Sciatic nerve (tissue), 2 donors: ENCODE data around the gene CDH16. TPM values are rescaled to one million over a fixed set of nuclear protein-coding genes. Genes with fewer than 3 reads are reported as not detected.
"Not testable (repeated sequence)": the region's sequence is repeated elsewhere in the genome, so short reads cannot be mapped to it uniquely, and the experiment has no call there.

Experiments used
- ATAC-seq: fragments of 200-7000 bp; cut with Tn5 transposase; one replicate; pipeline ENCODE4 v1.9.1; 2020; ENCODE audit warnings: mild to moderate bottlenecking, moderate library complexity
- DNase-seq: peaks from one replicate; pipeline ENCODE4 v3.0.0-alpha.2; 2020; ENCODE audit warnings: low spot score
- intact Hi-C: fragments of 100-400 bp; cut with DNase I; formaldehyde crosslinking; loops from one replicate; pipeline ENCODE4 v1.14.2; 2022
- total RNA-seq: library from RNA; stranded (reverse); fragmentation: NEBNext Ultra II Directional; extraction: Animal tissue kit (Norgen Biotek cat#: 25700); gene quantifications from one replicate; pipeline ENCODE4 v1.2.1, GENCODE V29; 2021
- donor health status: DM: no; HTN: no; CAD: no.
- donor health status: DM: no; HTN: no; CAD: no.

The CDH16 gene
- total RNA-seq, 1 donor from 2014 or later = not detected

- DNase-seq (no peak), ATAC-seq (no peak)
- intact Hi-C loops = no loop called here
Observed at GRCh38 chr16:66886914-66887313, 31.8 kb downstream of the CDH16 start.

GRCh38 chr16:66886321-66886720 lies 32.4 kb downstream of the CDH16 start:
- DNase-seq = no peak
- intact Hi-C loops = no loop called here
- no peak for ATAC-seq

DNA sequence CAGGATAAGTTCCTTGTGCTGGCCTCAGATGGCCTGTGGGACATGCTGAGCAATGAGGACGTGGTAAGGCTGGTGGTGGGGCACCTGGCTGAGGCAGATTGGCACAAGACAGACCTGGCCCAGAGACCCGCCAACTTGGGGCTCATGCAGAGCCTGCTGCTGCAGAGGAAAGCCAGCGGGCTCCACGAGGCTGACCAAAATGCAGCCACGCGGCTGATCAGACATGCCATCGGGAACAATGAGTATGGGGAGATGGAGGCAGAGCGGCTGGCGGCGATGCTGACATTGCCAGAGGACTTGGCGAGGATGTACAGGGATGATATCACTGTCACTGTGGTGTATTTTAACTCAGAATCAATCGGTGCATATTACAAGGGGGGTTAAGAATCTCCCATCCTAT lies 33.2 kb downstream of the CDH16 start:
- intact Hi-C loops = no loop called here
- no peak for DNase-seq
- no peak for ATAC-seq

GRCh38 chr16:66882702-66883101 lies 36.0 kb downstream of the CDH16 start:
- DNase-seq = no peak
- intact Hi-C loops = no loop called here
- ATAC-seq = no peak

DNA sequence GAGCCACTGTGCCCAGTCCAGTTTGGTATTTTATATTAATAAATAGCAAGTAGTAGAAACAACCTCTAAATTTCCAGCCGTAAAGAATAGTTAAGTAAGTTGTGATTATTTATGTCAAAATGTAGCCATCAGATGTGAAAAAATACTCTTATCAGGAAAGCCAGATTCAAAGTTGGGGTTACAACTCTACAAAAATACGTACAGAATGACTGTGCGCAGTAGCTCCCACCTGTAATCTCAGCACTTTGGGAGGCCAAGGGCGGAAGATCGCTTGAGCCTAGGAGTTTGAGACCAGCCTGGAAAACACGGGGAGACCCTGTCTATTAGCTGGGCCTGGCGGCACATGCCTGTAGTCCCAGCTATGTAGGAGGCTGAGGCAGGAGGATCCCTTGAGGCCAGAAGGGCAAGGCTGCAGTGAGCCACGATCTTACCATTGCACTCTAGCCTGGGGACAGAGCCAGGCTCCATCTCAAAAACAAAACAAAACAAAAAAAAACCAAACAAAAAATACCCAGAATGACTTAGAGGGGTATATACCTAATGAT lies 36.6 kb downstream of the CDH16 start:
- ATAC-seq (no peak), DNase-seq (no peak)
- intact Hi-C loops = no loop called here

GRCh38 chr16:66881560-66881959 lies 37.1 kb downstream of the CDH16 start:
- no peak for ATAC-seq
- no peak for DNase-seq
- intact Hi-C loops = no loop called here

DNA sequence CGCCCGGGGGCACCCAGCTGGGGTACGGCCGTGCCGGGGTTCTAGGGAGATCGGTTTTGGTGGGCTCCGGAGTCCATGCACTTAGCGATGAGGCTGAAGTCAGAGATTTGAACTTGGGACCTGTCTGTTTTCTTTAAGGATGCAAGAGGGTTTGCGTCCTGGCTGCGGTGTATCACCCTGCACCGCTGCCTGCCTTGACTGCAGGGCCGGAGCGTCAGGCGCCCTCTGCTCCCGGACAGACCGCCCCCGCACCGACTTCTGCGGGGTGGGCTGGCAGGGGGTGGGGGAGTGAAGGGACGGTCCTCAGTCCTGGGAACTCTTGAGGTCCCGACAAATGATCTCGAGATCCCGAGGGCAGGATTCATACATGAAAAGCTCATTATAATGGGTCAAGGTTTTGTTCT lies 37.7 kb downstream of the CDH16 start:
- DNase-seq (no peak), ATAC-seq (peak; percentile 19)
- intact Hi-C loops = no loop called here

GRCh38 chr16:66880288-66881013 lies 38.2 kb downstream of the CDH16 start, which contains the start of gene PDP2:
Gene PDP2, plus strand, starts transcription at chr16:66880515. Its CDS starts 3,770 bp downstream, at chr16:66884285.
- DNase-seq (peak; percentile 96), ATAC-seq (peak; percentile 98)
- intact Hi-C loops = no loop called here

DNA sequence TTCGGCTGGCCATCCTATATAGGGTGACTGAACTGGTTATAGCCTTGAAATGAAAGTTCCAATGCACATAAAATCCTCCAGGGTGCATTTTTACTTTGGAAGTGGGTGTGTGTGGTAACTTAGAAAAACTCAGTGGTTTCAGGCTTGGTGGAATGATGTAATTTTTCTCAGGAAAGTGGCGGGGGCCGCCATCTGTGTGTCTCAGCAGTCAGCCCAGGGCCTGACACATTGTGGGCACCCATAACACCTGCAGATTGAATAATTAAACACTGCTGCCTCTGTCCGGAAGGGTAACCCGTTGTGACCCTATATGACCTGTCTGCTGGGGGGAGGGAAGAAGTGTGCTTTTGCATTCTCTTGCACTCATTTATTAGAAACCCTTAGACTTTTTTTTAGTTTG lies 40.6 kb downstream of the CDH16 start:
- ATAC-seq = no peak
- intact Hi-C loops = no loop called here
- no peak for DNase-seq

GRCh38 chr16:66874079-66874775 lies 44.5 kb downstream of the CDH16 start:
- intact Hi-C loops = no loop called here
- DNase-seq = no peak
- ATAC-seq = no peak

DNA sequence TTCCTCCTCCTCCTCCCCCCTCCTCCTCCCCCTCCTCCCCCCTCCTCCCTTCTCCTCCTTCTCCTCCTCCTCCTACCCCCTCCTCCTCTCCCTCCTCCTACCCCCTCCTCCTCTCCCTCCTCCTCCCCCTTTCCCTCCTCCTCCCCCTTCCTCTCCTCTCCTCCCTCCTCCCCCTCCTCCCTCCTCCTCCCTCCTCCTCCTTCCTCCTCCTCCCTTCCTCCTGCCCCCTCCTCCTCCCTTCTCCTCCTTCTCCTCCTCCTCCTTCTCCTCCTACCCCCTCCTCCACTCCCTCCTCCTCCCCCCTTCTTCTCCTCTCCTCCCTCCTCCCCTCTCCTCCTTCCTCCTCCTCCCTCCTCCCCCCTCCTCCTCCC lies 45.0 kb downstream of the CDH16 start:
- ATAC-seq (no peak), DNase-seq (no peak)
- intact Hi-C loops = no loop called here

DNA sequence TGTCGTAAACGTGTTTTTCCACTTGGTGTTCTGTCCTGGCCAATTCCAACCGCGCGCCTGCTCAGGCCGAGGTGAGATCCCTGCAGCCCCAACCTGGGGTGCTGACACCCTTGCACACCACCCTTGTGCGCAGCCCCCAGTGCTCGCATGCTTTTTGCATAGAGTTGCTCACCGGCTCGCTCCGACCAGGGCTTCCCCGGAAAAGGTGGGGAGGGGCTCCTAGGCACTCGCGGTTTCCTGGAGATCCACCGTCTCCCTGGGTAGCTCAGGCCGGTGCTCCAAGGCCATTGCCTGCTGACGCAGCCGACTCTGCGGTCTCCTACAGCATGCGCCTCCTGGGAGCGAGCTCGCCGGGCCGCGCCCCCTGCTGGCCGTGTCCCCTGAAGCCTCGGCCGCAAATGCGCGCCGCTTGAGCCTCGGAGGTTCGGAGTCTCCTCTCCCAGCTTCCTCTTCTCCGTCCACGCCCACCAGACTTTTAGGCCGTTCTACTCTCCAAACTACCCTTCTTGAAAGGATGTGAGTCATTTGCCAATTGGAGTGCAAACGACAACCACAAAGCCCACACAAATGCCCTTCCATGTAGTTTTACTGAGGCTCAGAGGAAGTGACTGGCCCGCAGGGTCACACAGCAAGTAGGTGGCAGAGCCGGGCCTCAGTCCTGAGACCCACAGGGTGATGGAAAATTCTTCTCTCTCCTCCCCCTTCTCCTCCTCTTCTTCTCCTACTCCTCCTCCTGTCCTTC lies 45.6 kb downstream of the CDH16 start:
- ATAC-seq (peak; percentile 94), DNase-seq (peak; percentile 94)
- intact Hi-C loops = no loop called here

DNA sequence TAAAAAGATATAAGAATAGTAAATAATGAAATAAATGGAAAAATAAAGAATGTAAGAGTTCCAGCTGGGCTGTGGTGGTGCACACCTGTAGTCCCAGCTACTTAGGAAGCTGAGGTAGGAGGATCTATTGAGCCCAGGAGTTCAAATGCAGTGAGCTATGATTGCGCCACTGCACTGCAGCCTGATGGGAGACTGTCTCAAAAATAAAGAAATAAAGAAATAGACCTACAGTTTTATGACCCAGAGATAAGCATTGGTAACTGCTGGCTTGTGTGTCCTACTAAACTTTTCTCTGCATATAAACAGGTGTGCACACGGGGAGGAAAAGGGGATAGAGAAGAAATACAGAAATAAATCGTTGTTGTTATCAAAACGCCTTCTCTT lies 46.1 kb downstream of the CDH16 start:
- no peak for ATAC-seq
- DNase-seq = no peak
- intact Hi-C loops = no loop called here

DNA sequence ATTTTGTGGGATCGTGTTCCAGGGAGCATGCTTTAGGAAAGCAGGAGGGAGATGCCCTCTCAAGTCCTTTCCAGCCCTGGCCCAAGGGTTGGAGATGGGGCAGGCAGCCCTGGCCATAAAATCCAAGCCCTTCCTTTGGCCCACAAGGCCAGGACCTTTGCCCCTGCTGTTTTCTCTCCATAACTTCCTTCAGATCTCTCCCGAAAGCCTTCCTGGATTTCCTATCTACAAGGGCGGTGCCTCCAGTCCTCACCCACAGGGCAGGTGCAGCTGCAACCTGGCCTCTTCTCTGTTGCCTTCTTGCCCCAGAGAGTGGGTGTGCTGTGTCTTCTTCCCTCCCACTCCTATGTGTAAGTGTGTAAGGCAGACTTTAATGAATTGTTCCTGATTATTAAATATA lies 46.8 kb downstream of the CDH16 start:
- DNase-seq (no peak), ATAC-seq (no peak)
- intact Hi-C loops = no loop called here

DNA sequence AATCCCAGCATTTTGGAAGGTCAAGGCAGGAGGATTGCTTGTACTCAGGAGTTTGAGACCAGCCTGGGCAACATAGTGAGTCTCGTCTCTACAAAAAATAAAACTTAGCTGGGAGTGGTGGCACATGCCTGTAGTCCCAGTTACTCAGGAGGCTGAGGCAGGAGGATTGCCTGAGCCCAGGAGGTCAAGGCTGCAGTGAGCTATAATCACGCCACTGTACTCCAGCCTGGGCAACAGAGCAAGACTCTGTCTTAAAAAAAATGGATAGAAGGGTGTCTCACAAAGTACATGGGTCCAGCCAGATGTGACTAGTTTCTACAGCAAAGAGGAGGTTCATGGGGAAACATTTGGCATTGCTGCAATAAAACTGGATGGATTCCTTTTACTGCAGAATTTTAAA lies 47.3 kb downstream of the CDH16 start:
- DNase-seq, intact Hi-C loops, ATAC-seq: not testable (repeated sequence)

- intact Hi-C loops = loop anchor here (10.0 kb wide), 1 partner anchor 145 kb away; no protein-coding TSS in a partner anchor
- no peak for DNase-seq
- no peak for ATAC-seq
Observed at GRCh38 chr16:66869424-66869823, 49.3 kb downstream of the CDH16 start.

- ATAC-seq (no peak), DNase-seq (no peak)
- intact Hi-C loops = loop anchor here (10.0 kb wide), 1 partner anchor 139 kb away; no protein-coding TSS in a partner anchor
Observed at GRCh38 chr16:66863707-66864106, 55.0 kb downstream of the CDH16 start.

- intact Hi-C loops = loop anchor here (10.0 kb wide), 1 partner anchor 137 kb away; no protein-coding TSS in a partner anchor
- no peak for ATAC-seq
- no peak for DNase-seq
Observed at GRCh38 chr16:66862023-66862520, 56.6 kb downstream of the CDH16 start.

DNA sequence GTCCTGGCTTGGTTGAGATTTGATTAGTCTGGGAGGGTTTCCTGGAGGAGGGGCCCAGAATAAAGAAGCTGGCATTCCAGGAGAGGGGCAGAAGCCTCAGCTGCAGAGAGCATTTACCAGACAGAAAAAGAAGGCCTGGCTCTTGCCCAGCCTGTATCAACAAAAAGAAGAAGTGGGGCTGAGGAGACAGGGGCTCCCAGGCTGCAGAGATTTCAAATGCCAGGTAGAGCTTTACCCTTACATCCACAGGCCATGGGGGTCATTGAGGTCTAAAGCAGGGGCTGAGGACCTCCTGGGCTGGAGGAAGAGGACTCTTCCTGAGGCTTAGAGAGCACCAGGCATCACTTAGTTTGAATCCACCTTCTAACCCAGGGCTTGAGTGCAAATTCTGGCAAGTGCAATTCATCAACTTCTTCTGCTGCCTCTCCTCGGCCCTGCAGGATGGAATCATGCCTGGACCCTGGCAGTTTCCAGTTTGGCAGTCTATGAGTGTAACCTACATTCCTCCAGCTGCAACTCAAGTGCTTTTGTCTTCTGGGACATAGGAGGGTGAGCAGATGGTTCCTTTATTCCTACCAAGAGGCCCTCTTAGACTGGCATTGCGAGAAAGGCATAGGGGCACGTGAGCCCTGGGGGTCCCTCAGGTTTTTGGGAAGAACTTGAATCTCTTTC lies 59.2 kb downstream of the CDH16 start:
- ATAC-seq (no peak), DNase-seq (no peak)
- intact Hi-C loops = loop anchor here (10.0 kb wide), 1 partner anchor 135 kb away; no protein-coding TSS in a partner anchor
